Sigmoid colon (tissue), 7 donors: ENCODE data around the gene CDHR3. TPM values are rescaled to one million over a fixed set of nuclear protein-coding genes. Genes with fewer than 3 reads are reported as not detected.

Experiments
- DNase-seq: peaks from one replicate; pipeline ENCODE4 v3.0.0-alpha.2; 2019
- H3K27ac ChIP-seq, 4 donors: fragments of 200-600 bp; sonication (generic); one replicate each; pipeline ENCODE4 v1.5.1; 2016 to 2019; ENCODE audit warnings: mild to moderate bottlenecking in 1 of 4
- H3K27me3 ChIP-seq, 3 donors: fragments of 200-600 bp; sonication (generic); one replicate each; pipeline ENCODE4 v1.5.1; 2019; ENCODE audit warnings: mild to moderate bottlenecking in 1 of 3
- H3K36me3 ChIP-seq, 4 donors: fragments of 200-600 bp; sonication (generic); one replicate each; pipeline ENCODE4 v1.5.1; 2016 to 2019
- H3K4me1 ChIP-seq, 4 donors: fragments of 200-600 bp; sonication (generic); one replicate each; pipeline ENCODE4 v1.5.1; 2017 to 2019
- H3K4me3 ChIP-seq, 4 donors: fragments of 200-600 bp; sonication (generic); one replicate each; pipeline ENCODE4 v1.5.1; 2017 to 2019; ENCODE audit warnings: mild to moderate bottlenecking in 2 of 4, moderate library complexity in 1 of 4
- H3K9me3 ChIP-seq, 4 donors: fragments of 200-600 bp in 3 of 4; sonication (generic) in 3 of 4; one replicate each; pipeline versions ENCODE4 v1.5.1 to v1.6.1; 2013 to 2019
- EP300 ChIP-seq, 4 donors: sonication (generic); formaldehyde crosslinking; IDR thresholded peaks; one replicate each; pipeline ENCODE4 v1.6.1; 2017; ENCODE audit warnings: antibody characterized with exemption in 4 of 4
- POLR2A ChIP-seq, 2 donors: fragments of 450-650 bp; IDR thresholded peaks; one replicate each; pipeline ENCODE4 v1.6.1; 2016; ENCODE audit warnings: antibody characterized with exemption in 2 of 2, mild to moderate bottlenecking in 2 of 2, moderate library complexity in 2 of 2
- POLR2AphosphoS5 ChIP-seq, 4 donors: sonication (generic); formaldehyde crosslinking; IDR thresholded peaks; one replicate each; pipeline ENCODE4 v1.6.1; 2017; ENCODE audit warnings: antibody characterized with exemption in 4 of 4
- WGBS, 2 donors: extraction: QIAGEN DNeasy Blood & Tissue Kit; methylation state at CpG; one replicate each; pipeline ENCODE4 v1.1.7; 2013; 5-methylcytosine and 5-hydroxymethylcytosine counted together
- intact Hi-C: fragments of 100-400 bp; cut with DNase I; formaldehyde crosslinking; loops from one replicate; pipeline ENCODE4 v1.15.1; 2023
- polyA plus RNA-seq, 3 donors: library from polyadenylated mRNA; stranded (reverse); fragments of 200-250 nt; gene quantifications; one replicate each; pipeline ENCODE4 v1.2.3, GENCODE V29; 2013
- total RNA-seq, 4 donors: library from RNA; depleted of rRNA; stranded (reverse); fragments of >200 nt; gene quantifications; one replicate each; pipeline ENCODE4 v1.1.0, GENCODE V29; 2016
- TF ChIP-seq, protein P1 (sequence below), 4 experiments: fragments of 450-650 bp in 3 of 4; fragments of 200-600 bp in 1 of 4; IDR thresholded peaks; one replicate each; pipeline ENCODE4 v1.5.1; 2016 to 2019; ENCODE audit warnings: antibody characterized with exemption in 4 of 4, mild to moderate bottlenecking in 3 of 4, moderate library complexity in 2 of 4
- donor health status: healthy with polysubstance abuse.
- donor health status: Bipolar disorder and iron deficiency.
- donor health status: healthy.

The CDHR3 gene
- total and polyA plus RNA-seq, 7 donors: 2.2 to 21.3 (median 3.7) TPM

DNA sequence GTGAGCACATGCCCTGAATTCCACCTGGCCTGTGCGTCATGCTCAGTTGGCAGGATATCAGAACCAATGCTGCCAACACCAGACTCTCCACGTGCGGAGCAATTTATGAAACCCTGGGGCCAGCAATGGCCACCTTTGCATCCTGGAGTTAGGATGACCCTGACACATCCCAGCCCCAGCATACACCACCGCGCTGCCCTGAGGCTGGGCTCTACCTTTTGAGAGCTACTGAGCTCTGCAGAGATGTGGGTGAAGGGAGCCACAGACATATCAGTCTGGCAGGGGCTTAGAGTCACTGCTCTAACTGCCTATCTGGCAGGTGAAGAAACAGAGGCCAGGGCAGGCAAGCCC lies 107.1 kb downstream of the CDHR3 start:
- H3K4me3 ChIP-seq: no peak overlapping the region
- no peak for DNase-seq
- 65 to 78% methylated on average over 5 of the region's 5 CpGs for WGBS, 2 donors
- H3K36me3 ChIP-seq: no peaks in the 10 kb centered on the region
- TF ChIP-seq POLR2AphosphoS5 (IDR thresholded peaks at IDR 0.05): peak in 3 of 4 donors; percentile 8 to 42 (median 22)
- peak in 1 of 4 donors; percentile 32 for TF ChIP-seq EP300 (IDR thresholded peaks at IDR 0.05)
- TF ChIP-seq, protein P1, sequence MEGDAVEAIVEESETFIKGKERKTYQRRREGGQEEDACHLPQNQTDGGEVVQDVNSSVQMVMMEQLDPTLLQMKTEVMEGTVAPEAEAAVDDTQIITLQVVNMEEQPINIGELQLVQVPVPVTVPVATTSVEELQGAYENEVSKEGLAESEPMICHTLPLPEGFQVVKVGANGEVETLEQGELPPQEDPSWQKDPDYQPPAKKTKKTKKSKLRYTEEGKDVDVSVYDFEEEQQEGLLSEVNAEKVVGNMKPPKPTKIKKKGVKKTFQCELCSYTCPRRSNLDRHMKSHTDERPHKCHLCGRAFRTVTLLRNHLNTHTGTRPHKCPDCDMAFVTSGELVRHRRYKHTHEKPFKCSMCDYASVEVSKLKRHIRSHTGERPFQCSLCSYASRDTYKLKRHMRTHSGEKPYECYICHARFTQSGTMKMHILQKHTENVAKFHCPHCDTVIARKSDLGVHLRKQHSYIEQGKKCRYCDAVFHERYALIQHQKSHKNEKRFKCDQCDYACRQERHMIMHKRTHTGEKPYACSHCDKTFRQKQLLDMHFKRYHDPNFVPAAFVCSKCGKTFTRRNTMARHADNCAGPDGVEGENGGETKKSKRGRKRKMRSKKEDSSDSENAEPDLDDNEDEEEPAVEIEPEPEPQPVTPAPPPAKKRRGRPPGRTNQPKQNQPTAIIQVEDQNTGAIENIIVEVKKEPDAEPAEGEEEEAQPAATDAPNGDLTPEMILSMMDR (IDR thresholded peaks at IDR 0.05): no peak
- H3K4me1 ChIP-seq: peaks cover 0 to 92% (median 77%) of the 10 kb centered on the region in 4 donors
- intact Hi-C loops: no loop called here
- H3K27ac ChIP-seq: peak overlapping the region; percentile 75 to 90 (median 88)
- H3K9me3 ChIP-seq: no peaks in the 10 kb centered on the region
- no peaks in the 10 kb centered on the region for H3K27me3 ChIP-seq

DNA sequence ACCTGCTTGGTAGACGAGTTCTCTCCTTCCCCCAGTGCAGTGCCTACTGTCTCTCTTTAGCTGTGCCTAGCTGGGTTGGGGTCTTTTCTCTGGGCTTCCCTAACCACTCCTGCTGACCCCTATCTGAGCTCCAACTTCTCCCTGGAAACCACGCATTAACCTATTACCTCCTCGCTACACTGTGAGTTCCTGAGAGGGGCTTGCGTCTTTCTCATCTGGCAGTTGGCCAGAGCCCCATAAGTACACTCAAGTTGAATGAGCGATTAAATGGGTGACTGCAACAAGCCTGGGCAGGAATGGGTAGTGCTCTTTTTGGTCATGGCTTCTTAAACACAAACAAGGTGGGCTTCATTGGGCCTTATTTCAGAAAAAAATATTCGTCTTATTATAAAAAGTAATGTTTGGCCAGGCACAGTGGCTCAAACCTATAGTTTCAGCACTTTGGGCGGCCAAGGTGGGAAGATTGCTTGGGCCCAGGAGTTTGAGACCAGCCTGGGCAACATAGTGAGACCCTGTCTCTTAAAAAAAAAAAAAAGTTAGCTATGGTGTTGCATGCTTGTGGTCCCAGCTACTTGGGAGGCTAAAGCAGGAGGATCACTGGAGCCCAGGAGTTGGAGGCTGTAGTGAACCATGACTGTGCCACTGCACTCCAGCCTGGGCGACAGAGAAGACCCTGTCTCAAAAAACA lies 107.6 kb downstream of the CDHR3 start:
- no peak for DNase-seq
- H3K4me1 ChIP-seq: peaks cover 0 to 90% (median 76%) of the 10 kb centered on the region in 4 donors

DNA sequence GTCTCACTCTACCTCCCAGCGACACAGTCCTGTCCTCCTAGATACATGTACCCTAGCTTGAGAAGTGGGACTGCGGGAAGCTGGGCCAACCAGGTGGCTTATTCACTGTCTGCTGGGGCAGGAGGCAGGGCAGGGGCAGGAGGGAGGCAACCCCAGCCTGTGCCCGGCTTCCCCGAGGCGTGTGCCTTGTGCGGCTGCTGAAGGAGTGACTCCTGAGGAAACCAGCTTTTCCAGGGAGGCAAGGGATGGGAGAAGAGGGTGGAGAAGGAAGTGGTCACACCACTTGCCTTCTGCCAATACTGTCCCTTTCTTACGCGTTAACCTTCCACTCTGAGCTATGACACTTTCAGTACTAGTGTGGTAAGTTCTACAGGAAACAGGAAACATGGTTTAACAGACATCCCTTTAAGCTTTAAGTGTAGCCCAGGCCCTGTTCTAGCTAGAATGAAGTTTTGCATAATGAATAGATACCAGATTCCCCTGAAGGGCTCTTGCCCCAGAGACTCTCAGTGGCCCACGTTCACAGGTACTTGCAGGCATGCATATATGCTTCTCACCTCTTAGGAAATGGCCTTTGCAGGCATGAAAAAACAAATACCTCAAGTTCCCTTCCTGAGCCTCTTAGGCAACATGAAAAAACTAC lies 108.4 kb downstream of the CDHR3 start:
- TF ChIP-seq POLR2A (IDR thresholded peaks at IDR 0.05): no peak
- TF ChIP-seq POLR2AphosphoS5 (IDR thresholded peaks at IDR 0.05): peak in 1 of 4 donors; percentile 34
- Histone ChIP-seq H3K27me3 (no peaks in the 10 kb centered on the region), H3K36me3 (no peaks in the 10 kb centered on the region), H3K9me3 (no peaks in the 10 kb centered on the region), H3K4me3 (no peak overlapping the region), H3K27ac (peak overlapping the region; percentile 75 to 90 (median 88)), H3K4me1 (peaks cover 0 to 90% (median 74%) of the 10 kb centered on the region in 4 donors)
- 18 to 27% methylated on average over 9 of the region's 9 CpGs for WGBS, 2 donors
- intact Hi-C loops: no loop called here
- no peak for DNase-seq

More for the DNA sequence above, 107.6 kb downstream of the CDHR3 start:
- intact Hi-C loops: no loop called here
- TF ChIP-seq EP300 (IDR thresholded peaks at IDR 0.05) (no peak), POLR2A (IDR thresholded peaks at IDR 0.05) (no peak), POLR2AphosphoS5 (IDR thresholded peaks at IDR 0.05) (no peak)
- TF ChIP-seq, protein P1 (IDR thresholded peaks at IDR 0.05): no peak
- WGBS, 2 donors: 84 to 94% methylated on average over 8 of the region's 8 CpGs
- H3K9me3 ChIP-seq: no peaks in the 10 kb centered on the region
- peak overlapping the region; percentile 75 to 90 (median 88) for H3K27ac ChIP-seq
- no peaks in the 10 kb centered on the region for H3K36me3 ChIP-seq
- no peaks in the 10 kb centered on the region for H3K27me3 ChIP-seq
- H3K4me3 ChIP-seq: no peak overlapping the region

- Histone ChIP-seq H3K9me3 (no peaks in the 10 kb centered on the region), H3K36me3 (no peaks in the 10 kb centered on the region), H3K4me1 (peaks cover 0 to 87% (median 69%) of the 10 kb centered on the region in 4 donors), H3K4me3 (no peak overlapping the region), H3K27ac (peak overlapping the region; percentile 75 to 90 (median 88)), H3K27me3 (no peaks in the 10 kb centered on the region)
- no peak for TF ChIP-seq POLR2A (IDR thresholded peaks at IDR 0.05)
- peak in 1 of 4 donors; percentile 27 for TF ChIP-seq POLR2AphosphoS5 (IDR thresholded peaks at IDR 0.05)
- intact Hi-C loops: no loop called here
- DNase-seq: no peak
- 26 to 27% methylated on average over 9 of the region's 9 CpGs for WGBS, 2 donors
These were observed 109.1 kb downstream of the CDHR3 start for GRCh38 chr7:106071999-106072714.

- peaks cover 0 to 83% (median 65%) of the 10 kb centered on the region in 4 donors for H3K4me1 ChIP-seq
- DNase-seq: no peak
- no peaks in the 10 kb centered on the region for H3K27me3 ChIP-seq
- H3K27ac ChIP-seq: peak overlapping the region; percentile 75 to 90 (median 88)
- TF ChIP-seq, protein P1 (IDR thresholded peaks at IDR 0.05): no peak
- TF ChIP-seq POLR2AphosphoS5 (IDR thresholded peaks at IDR 0.05) (no peak), EP300 (IDR thresholded peaks at IDR 0.05) (no peak), POLR2A (IDR thresholded peaks at IDR 0.05) (no peak)
- H3K9me3 ChIP-seq: no peaks in the 10 kb centered on the region
- intact Hi-C loops: no loop called here
- no peaks in the 10 kb centered on the region for H3K36me3 ChIP-seq
- H3K4me3 ChIP-seq: no peak overlapping the region
- WGBS, 2 donors: 56 to 70% methylated on average over 4 of the region's 4 CpGs
These were observed 109.6 kb downstream of the CDHR3 start for GRCh38 chr7:106072715-106073091.
